HG03039 (cell line): ENCODE measurements around the gene CBLC.
"Not testable (repeated sequence)": the region's sequence is repeated elsewhere in the genome, so short reads cannot be mapped to it uniquely, and the experiment has no call there.

Experiments used
- ATAC-seq: cut with Tn5 transposase; IDR thresholded peaks from one replicate; pipeline ENCODE4 v1.9.1; 2021; ENCODE audit warnings: mild to moderate bottlenecking, moderate library complexity; ENCODE audit not compliant: unreplicated experiment

The CBLC gene

DNA sequence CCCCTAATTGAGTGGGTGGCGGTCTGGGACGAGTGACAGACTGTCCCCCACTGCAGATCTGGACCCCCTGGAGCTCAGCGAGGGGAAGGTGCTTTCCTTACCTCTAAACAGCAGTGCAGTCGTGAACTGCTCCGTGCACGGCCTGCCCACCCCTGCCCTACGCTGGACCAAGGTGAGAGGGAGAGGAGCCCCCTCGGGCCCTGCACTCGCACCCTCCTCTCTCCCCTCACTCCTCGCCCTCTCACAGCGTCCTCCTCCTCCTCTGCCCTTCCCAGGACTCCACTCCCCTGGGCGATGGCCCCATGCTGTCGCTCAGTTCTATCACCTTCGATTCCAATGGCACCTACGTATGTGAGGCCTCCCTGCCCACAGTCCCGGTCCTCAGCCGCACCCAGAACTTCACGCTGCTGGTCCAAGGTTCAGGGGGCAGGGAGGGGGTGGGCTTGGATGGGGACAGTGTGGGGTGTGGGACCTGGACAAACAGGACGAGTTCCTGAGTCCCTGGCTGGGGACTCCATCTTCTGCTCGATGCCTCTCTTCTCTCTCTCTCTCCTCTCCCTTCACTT, 40.9 kb downstream of the CBLC start:
- no peak for ATAC-seq

DNA sequence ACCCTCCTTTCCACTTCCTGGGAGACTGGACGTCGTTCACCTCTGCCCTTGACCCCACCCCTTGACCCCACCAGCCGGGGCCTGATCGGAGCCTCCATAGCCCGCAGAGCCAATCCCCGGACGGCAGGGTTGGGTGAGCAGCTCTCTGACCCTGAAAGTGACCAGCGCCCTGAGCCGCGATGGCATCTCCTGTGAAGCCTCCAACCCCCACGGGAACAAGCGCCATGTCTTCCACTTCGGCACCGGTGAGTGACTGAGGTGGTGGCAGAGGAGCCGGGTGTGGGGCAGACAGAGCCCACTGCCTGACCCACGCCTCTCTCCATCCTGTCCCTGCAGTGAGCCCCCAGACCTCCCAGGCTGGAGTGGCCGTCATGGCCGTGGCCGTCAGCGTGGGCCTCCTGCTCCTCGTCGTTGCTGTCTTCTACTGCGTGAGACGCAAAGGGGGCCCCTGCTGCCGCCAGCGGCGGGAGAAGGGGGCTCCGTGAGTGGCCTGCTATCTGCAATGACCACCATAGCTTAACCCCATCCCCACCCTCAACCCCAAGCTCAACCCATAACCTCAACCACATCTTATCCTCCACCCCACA, 41.6 kb downstream of the CBLC start:
- ATAC-seq = no peak

DNA sequence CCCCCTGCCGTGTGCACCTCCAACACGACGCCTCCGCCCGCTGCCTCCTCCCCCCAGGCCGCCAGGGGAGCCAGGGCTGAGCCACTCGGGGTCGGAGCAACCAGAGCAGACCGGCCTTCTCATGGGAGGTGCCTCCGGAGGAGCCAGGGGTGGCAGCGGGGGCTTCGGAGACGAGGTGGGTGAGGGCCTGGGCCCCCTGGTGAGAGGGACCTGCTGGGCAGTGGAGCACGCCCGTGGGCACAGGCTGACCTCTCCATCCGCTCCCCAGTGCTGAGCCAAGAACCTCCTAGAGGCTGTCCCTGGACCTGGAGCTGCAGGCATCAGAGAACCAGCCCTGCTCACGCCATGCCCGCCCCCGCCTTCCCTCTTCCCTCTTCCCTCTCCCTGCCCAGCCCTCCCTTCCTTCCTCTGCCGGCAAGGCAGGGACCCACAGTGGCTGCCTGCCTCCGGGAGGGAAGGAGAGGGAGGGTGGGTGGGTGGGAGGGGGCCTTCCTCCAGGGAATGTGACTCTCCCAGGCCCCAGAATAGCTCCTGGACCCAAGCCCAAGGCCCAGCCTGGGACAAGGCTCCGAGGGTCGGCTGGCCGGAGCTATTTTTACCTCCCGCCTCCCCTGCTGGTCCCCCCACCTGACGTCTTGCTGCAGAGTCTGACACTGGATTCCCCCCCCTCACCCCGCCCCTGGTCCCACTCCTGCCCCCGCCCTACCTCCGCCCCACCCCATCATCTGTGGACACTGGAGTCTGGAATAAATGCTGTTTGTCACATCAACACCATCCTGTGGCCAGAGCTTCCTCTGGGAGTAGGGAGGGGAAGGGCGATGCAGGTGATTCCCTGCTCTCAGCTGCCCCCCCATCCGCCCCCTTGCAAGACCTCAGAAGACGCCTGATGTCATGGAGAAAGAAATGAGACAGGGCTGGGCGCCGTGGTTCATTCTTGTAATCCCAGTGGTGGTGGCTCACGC, 43.2 kb downstream of the CBLC start:
- ATAC-seq = no peak

DNA sequence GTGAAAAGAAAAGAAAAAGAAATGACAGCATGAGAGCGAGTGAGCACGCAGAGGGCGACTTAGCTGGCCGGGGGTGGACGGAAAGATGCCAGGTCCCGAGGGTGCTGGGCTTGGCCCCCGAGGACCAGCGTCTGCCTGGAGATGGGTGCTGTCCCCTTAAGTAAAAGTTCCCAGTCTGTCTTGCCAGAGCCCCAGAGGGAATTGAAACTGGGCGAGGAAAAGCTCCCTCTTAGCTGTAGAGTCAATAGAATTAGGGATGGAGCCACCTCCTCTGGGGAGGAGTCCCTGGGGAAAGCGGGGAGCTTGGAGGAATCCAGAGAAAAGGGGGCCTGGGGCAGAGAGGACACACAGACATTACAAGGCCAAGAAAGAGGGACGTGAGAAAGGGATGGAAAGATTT, 44.5 kb downstream of the CBLC start:
- no peak for ATAC-seq

DNA sequence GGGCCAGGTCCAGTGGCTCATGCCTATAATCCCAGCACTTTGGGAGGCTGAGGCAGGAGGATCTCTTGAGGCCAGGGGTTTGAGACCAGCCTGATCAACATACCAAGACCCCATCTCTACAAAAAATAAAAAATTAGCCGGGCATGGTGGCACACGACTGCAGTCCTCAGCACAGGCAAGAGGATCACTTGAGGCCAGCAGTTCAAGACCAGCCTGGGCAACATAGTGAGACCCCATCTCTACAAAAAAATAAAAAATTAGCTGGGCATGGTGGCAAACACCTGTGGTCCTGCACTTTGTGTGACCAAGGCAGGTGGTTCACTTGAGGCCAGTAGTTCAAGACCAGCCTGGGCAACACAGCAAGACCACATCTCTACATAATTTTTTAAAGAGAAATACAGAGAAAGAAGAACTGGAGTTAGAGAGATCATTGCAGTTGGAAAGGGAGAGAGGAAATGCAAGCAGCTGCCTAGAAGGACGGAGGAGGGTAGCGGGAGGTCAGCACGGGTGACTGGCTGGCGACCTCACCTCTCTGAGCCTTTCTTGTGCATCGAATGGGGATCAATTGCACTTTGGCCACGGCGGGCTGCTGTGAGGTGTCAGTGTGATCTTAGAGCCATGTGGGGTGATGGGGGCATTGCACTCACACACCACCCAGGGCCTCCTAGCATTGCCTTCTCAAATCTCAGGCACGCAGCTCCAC, 45.1 kb downstream of the CBLC start:
- no peak for ATAC-seq

DNA sequence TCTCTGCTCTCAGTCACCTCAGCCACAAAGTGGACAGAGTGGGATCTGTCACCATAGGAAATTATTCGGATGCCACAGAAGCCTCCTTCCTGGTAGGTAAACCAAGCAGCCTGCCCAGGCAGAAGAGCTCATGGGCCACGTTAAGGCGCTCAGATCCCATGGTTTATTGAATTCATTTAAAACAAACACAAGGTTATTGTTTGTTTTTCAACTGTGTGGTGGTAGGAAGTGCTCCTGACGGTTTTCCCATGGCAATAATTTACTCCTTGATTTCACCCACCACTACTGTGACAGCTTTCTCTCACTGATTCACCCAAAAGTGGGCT, 45.6 kb downstream of the CBLC start:
- no peak for ATAC-seq

DNA sequence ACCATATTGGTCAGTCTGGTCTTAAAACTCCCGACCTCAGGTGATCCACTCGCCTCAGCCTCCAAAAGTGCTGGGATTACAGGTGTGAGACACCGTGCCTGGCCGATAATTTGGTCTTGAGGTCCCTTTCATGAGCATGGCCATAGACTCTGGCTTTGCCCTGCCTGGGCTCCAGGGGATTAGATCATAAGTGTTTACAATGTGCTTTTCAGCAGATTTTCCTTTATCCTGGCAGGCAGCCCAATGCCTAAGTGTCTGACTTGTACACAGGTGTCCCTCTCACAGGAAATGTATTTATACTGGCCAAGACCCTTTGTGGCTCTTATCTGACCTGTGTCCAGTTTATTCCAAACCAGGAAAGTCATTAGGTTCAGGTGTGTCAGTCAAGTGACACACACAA, 47.1 kb downstream of the CBLC start:
- ATAC-seq = no peak

DNA sequence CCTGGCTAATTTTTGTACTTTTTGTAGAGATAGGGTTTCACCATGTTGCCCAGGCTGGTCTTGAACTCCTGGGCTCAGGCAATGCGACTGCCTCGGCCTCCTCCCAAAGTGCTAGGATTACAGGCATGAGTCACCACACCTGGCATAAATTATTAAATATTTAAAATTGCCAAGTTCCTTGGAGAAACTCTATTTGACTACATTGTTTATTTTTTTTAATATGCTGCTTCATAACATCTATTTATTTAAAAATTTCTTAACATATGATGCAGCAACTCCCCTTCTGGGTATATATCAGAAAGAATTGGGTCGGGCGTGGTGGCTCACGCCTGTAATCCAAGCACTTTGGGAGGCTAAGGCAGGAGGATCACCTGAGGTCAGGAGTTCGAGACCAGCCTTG, 55.2 kb downstream of the CBLC start:
- not testable (repeated sequence) for ATAC-seq

DNA sequence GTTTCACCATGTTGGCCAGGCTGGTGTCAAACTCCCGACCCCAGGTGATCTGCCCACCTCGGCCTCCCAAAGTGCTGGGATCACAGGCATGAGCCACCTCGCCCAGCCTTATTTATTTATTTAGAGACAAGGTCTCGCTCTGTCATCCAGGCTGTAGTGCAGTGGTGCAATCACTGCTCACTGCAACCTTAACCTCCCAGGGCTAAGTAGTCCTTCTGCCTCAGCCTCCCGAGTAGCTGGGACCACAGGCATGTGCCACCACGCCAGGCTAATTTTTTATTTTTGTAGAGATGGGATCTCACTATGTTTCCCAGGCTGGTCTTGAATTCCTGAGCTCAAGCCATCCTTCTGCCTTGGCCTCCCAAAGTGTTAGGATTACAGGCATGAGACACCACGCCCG, 56.7 kb downstream of the CBLC start:
- not testable (repeated sequence) for ATAC-seq

DNA sequence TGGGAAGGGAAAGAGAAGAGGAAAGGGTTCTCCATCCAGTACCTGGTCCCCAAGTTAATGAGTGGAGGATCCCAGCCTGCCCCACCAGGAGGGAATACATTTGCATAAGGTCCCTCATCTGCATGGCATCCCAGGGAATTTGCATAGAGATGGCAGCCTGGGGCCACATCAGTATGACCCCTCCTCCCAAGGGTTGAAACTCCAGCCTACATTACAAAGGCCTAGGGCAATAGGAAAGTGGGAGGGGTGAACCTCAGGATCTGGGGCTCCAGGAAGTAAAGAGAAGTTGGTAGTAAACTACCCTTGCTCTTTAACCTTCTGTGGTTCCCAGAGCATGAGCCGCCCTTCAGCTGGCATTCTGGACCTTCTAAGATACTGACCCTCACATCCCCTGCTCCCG, 61.6 kb downstream of the CBLC start:
- ATAC-seq = no peak

DNA sequence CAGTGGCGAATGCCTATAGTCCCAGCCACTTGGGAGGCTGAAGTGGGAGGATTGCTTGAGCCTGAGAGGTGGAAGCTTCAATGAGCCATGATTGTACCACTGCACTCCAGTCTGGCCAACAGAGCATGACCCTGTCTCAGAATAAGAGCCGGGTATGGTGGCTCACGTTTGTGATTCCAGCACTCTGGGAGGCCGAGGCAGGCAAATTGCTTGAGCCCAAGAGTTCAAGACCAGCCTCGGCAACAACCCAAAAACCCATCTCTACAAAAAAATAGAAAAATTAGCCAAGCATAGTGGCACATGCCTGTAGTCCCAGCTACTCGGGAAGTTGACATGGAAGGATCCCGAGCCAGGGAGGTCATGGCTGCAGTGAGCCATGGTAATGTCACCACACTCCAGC, 63.1 kb downstream of the CBLC start:
- no peak for ATAC-seq

DNA sequence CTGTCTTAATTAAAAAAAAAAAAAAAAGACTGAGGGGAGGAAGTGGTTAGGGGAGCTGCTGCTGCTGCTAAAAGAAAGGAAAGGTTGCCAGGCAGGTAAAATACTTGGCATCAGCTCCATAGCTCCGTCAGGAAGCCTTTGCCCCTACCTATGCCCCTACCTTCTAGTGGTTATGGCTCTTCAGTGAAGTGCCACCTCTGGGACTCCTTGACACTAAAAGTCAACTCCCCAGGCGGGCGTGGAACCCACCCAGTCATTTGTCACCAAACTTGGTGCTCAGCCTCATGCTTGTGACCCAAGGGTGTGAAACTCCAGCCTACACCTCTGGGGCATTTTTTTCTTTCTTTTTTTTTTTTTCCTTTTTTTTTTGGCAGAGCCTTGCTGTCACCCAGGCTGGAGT, 63.5 kb downstream of the CBLC start:
- ATAC-seq = no peak

DNA sequence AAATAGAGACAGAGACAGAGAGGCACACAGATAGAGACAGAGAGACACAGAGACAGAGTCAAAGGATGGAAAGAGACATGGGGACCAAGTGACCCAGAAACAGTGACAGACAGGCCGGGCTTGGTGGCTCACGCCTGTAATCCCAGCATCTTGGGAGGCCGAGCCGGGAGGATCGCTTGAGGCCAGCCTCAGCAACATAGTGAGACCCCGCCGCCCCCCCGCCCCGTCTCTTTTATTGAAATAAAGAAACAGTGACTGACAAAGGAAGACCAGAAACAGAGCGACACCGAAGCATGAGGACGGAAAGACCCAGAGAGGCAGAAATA, 67.6 kb downstream of the CBLC start:
- no peak for ATAC-seq

DNA sequence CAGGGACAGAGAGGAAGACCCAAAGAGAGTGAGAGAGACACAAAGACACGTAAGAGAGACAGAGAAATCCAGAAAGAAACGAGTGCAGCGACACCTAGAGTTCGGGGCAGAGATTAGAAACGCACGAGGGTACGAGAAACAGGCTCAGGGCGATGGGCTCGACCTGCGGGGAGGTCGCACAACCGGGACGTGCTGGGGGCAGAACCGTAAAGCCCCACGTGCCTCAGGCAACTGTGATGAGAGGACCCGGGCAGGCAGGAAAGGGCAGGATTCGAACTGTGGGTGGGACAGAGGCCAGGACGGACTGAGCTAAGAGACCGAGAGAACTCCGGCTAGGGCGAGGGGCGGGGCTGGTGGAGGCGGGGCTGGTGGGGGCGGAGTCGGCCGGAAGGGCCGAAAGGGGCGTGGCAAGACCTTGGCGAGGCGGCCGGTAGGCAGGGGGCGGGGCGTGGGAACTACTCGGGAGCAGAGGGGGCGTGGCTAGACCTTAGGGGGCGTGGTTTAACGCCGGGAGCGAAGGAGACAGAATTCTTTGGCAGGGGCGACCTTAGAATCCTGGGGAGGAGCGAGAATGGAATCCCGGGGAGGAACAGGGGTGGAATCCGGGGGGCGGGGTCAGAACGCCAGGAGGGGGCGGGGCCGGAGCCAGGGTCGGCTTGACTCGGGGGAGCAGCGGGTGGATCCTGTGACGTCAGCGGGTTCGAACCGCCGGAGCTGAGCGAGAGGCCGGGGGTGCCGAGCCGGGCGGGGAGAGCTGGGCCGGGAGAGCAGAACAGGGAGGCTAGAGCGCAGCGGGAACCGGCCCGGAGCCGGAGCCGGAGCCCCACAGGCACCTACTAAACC, 68.1 kb downstream of the CBLC start, which contains the start of gene NECTIN2:
TSS of gene NECTIN2 (plus strand) at position 686 of the 843 bp plus-strand sequence. CDS start 229 bp downstream, outside the sequence.
- ATAC-seq = no peak

DNA sequence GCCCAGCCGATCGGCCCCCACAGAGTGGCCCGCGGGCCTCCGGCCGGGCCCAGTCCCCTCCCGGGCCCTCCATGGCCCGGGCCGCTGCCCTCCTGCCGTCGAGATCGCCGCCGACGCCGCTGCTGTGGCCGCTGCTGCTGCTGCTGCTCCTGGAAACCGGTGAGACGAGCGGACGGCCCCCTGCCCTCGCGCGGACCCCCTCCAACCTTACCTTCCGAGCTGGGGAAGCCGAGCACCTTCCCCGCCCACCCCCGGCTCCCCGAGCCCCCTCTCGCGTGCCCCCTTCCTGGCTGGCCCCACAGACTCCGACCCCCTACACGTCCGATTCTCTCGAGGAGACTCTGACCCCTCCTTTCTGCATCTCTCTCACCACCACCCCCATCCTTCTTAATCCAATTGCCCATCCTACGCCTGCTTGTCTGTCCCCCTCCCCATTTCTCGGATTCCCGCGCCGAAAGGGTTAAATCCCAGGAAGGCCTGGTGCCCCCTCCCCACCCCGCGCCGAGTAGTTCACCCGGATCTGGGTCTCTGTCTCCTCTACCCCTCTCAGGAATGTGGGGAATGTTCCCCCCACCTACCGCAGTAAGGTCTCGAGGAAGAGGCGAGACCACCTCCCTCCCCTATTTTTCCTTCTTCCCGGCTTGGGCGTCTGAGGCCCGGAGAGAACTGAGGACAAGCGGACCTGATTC, 68.9 kb downstream of the CBLC start:
- ATAC-seq = no peak

DNA sequence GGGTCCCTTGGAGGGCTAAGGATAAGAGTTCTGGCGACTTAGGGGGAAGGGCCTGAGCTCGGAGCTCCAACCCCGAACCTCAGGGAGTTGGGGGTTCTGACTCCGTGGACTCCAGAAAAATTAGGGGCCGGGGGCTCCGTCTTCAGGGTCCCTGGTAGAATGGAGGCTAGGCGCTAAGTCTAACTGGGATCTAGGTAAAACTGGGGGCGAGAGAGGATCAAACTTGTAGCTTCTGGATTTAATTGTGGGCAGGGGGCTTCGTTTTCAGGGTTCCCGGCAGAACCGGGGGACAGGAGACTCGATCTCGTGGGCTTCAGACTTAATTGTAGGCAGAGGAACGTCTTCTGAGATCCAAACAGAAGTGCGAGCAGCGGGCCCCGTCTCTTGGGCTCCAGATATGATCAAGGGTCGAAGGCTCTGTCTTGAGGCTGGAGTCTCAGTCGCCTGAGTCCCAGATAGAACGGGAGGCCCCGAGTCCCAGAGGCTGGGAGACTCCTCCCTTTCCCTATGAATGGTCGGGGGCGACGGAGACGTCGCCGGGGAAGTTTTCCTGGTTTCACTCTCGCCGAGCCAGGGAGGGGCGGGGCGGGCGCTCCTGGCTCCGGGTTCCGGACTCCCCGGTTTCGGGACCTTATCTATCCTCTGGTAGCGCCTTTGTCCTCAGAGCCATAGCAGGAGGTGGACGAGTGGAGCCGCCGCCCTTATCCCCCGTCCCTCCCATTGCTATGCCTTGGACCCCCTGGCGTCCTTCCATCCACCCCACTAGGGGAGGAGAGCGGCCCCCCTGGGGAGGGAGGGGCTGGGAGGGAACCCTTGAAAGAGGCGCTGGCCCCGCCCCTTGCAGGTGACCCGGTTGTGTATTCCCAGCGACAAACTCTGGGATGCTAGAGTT, 69.7 kb downstream of the CBLC start:
- no peak for ATAC-seq

DNA sequence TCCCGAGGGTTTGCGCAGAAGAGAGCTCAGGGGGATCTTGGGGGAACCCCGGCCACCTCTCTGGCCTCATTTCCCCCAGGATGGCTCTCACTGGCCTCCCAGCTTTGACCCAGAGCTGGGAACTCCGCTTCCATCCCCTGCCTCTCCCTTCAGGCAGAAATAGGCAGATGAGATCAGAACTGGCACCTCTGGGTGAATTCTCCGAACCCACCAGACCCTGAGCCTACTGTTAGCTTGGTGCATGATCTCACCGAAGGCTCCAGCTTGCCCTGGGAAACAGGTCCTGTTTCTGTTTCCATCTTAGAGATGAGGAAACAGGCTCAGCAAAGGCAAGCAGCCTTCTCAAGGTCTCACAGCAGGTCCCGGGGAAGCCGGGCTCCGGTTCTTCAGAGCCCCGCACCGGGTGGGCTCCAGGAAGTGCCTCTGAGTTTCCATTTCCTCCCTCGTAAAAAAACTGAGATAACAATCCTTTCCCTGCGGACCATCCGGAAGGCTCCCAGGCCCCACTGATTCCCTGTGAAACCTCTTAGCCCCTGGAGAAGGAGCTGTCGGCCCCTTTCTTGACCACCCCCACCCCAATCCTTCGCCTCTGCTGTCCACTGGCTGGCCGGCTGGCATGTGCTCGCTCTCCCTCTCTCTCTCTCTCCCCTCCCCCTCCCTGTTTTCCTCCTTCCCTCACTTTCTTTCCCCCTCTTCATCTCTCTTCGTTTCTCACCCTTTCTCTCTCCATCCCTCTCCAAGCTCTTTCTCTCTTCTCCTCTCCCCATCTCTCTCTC, 70.5 kb downstream of the CBLC start:
- ATAC-seq = no peak

DNA sequence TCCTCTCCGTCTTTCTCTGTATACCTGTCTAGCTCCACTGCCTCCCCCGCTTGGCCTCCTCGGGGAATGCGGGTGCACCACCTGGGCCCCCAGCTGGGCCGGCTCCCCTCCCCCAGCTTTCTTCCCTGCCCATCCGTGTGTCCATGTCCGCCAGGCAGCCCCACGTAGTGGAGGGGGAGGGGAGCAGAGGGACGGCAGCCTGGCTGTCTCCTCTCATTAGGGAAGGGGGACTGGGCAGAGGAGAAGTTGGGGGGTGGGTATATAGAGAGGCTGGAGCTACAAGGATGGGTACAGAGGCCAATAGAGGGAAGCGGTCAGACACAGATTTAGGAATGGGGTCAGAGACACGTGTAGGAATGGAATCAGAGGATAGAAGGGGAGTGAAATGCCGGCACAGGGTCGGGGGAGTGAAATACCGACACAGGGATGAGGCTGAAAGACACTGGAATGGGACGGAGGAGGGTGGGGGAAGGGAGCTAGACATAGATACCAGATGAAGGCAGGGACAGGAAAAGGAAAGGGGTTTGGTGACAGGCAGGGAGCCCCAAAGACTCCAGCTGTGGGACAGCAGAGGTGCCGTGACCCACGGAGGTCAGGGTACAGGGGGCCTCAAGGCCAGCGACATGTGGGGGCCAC, 71.2 kb downstream of the CBLC start:
- no peak for ATAC-seq
